IPS-NIHi7 (cell line): ENCODE data around the gene FOXF1.

Source experiments
- DNase-seq: peaks from one replicate; pipeline ENCODE4 v3.0.0; 2012; ENCODE audit warnings: mixed read lengths; ENCODE audit errors: extremely low spot score

The FOXF1 gene

DNA sequence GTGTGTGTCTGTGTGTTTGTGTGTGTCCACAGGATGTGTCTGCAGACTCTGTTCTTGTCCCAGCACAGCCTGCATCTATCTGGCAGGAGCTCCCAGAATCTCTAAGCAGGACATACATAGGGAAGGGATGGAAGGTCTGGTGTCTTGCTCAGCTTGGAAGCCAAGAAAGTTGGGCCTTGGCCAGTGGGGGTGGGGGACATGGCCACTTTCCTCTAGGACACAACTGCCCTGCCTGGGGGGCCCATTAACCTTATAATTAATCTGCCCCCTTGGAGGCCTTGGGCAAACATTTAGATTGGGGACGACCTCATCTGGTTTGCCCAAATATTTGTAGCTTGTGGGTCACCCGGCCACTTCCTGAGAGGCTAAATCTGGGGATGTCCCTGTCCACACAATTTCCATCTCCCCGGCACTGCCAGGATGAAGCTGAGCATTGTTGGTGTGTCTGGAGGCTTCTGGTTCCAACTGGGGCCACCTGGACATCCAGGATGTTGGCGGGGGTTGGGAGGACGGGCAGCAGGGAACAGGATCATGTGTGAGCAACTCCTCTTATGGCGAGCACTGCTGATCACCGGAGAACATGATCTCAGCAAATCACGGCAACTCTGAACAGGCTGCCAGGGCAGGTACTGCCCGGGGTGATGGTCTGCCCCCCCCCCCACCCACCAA is 17.2 kb upstream of the FOXF1 start:
- no peak for DNase-seq

DNA sequence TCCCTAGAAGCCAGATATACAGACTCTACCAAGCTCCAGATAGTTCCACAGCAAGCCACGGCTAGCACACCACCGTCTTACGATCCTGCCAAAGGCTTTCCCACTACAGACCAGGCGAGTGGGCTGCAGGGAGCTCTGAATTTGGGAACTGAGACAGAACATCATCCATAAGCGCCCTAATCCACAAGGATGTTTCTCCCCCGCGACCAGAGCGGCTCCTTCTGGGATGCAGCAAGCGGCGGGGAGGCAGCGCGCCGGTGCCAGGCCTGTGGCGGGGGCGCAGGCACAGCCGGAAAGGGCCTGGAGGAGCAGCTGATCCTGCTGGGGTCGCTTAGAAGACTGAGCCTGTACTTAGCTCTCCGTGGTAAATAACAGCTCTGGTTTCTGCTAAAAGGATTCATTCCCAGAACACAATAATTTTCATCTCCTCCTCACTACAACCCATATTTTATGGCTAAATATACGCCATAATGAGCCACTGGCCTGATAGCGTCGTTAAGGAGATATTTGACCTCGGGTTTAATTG is 16.2 kb upstream of the FOXF1 start:
- DNase-seq = no peak

DNA sequence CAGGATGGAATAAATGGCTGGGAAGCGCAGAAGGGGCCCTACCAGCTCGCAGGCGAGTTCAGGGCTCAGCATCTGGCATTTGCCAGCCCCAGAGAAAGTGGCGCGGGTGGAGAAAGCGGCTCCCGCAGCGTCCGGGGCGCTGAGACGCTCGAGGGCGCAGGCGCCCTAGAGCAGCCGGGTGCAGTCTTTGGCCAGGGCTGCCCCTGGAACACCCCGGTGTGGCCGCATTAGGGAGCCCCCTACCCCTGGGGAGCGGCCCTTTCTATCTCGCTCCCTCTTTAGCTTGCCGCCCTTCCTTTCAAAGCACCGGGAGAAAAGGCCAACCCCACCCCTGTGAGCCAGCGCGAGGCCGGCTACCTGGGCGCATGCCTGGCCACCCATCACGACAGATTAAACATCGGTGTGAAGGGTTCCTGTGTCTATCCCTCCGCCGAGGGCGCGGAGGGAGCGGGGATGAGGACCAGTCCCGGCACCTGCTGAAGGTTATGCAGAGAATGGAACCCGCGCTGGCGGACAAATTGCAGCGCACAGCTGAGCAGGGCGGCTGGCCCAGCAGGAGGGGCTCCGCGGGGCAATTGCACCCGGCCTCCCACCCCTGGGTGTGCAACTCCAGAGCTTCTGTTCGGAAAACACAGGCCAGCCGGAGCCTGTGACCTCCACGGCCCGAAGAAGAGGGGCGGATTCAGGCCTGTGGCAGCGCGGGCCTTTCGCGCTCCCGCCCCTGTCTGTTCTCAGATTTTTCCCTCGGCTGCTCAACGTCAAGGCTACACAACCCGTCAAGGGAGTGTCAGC is 15.6 kb upstream of the FOXF1 start:
- no peak for DNase-seq

GRCh38 chr16:86495357-86495701 is 15.0 kb upstream of the FOXF1 start:
- no peak for DNase-seq

DNA sequence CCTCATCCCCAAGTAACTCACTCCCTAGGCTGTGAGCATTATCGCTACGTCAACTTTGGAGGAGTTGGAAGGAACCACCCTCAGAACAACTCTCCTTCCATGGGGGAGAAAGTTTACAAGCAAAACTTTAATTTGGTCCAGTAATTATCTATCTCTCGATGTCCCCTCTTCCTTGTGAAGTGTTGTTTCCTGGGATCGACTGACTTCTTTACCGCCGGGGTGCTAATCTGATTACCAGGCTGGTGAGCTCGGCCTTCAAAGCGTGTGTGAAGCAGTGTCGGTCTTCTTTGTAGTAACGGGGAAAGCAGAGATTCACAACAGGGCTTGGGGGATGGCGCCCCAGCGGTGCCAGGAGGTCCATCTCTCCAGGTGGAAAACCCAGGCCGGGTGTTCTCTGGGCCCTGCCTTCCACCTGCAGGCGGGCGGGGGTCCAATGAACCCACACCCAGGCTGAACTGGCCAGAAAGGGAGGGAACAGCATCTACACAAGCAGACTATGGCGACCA is 14.5 kb upstream of the FOXF1 start:
- DNase-seq = no peak

- DNase-seq = no peak
Observed at GRCh38 chr16:86496262-86496928, 13.9 kb upstream of the FOXF1 start.

DNA sequence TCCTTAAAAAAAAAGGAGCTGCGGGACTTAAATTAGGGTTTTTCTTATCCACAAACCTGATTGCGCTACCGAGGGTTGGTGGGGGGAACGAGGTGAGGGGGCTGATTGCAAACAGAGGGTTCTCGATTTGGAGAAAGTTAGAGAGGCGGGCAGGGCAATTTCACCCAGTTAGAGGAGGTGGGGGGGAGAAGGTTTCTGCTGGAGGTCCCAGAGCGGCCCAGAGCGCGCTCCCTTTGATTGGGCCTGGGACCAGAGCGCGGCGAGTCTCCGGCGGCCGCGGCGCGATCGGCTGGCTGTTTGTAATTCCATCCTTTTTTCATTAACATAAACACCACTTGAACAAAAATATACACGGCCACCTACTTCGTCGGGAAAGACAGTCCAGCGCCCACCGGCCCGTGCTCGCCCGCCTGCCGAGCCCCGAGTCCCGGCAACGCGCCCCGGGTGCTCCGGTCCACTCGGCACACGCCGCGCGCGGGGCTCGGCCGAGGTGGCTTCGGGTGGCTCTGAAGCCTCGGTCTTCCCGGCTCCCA is 13.3 kb upstream of the FOXF1 start:
- DNase-seq = no peak

GRCh38 chr16:86497551-86498021 is 12.7 kb upstream of the FOXF1 start:
- no peak for DNase-seq

GRCh38 chr16:86498155-86498670 is 12.1 kb upstream of the FOXF1 start:
- DNase-seq = no peak

- no peak for DNase-seq
Observed at GRCh38 chr16:86498671-86499439, 11.5 kb upstream of the FOXF1 start.

DNA sequence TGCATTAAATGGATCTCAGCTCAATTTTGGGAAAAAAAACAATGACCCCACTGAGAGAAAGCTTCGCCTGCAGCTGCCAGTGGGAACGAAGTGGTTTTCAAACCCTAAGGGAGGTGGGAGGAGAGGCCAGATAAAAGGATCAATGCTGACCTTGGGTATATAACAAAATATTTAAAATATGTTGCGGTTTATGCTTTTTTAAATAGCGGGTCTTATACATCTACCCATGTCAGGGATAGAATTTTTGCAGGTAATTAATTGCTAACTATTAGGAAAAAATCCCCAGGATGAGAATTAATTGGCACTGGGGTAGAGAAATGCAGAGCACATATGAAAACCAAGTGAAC is 10.9 kb upstream of the FOXF1 start:
- DNase-seq = no peak

GRCh38 chr16:86499889-86500707 is 10.2 kb upstream of the FOXF1 start:
- DNase-seq = no peak

- no peak for DNase-seq
Observed at GRCh38 chr16:86500708-86501510, 9.4 kb upstream of the FOXF1 start.

GRCh38 chr16:86501989-86502855 is 8.1 kb upstream of the FOXF1 start:
- no peak for DNase-seq

GRCh38 chr16:86502856-86503748 is 7.2 kb upstream of the FOXF1 start:
- DNase-seq = no peak

- DNase-seq = no peak
Observed at GRCh38 chr16:86503830-86504229, 6.5 kb upstream of the FOXF1 start.
